ENCODE results near the gene TMEM51.

Gene TMEM51

GRCh38 chr1:15155888-15156741 is 2.6 kb downstream of the TMEM51 start:
- H3K4me3 Mint-ChIP-seq, result no peak overlapping the region
- no peak for TF ChIP-seq CTCF (IDR thresholded peaks at IDR 0.05)
- H3K36me3 Mint-ChIP-seq (ENCODE audit: low read depth), result no peaks in the 10 kb centered on the region
- H3K27ac Mint-ChIP-seq, result no peak overlapping the region
- H3K9me3 Mint-ChIP-seq, result no peaks in the 10 kb centered on the region
- no peak for DNase-seq
- peaks cover 57% of the 10 kb centered on the region for H3K4me1 Mint-ChIP-seq
- peaks cover 30% of the 10 kb centered on the region for H3K27me3 Mint-ChIP-seq (ENCODE audit: low read depth, poor library complexity)

DNA sequence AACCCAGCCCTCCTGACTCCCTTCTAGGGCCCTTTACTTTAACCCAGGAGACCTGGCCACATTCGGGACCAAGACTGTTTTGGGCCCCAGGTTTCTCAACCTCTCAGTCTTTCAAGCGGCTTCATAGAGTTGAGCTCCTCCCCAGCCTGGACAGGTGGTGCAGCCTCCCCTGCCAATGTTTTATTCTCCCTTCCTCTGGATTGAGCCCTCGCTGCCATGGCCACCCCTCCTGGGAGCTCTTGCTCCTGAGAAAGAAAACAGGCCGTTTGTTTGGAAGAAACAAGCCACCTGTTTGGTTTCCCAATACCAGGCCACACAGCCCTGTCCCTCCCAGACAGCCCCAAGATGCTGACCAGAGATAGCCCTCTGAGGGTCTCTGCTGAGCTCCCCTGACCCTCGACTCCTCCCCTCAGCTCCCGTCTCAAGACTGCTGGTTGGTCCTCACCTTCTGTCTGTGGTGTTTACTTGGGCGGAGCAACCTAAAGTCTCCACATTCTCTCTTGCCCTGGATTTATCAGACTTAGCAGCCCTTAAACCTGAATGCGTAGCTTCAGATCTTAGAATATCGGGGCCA is 3.3 kb downstream of the TMEM51 start:
- H3K4me1 Mint-ChIP-seq, result peaks cover 57% of the 10 kb centered on the region

GRCh38 chr1:15157524-15158399 is 4.2 kb downstream of the TMEM51 start:
- Mint-ChIP-seq H3K4me3 (no peak overlapping the region), H3K36me3 (ENCODE audit: low read depth) (no peaks in the 10 kb centered on the region), H3K9me3 (no peaks in the 10 kb centered on the region), H3K27ac (no peak overlapping the region), H3K4me1 (peaks cover 53% of the 10 kb centered on the region), H3K27me3 (ENCODE audit: low read depth, poor library complexity) (peaks cover 19% of the 10 kb centered on the region)
- DNase-seq, result no peak
- no peak for TF ChIP-seq CTCF (IDR thresholded peaks at IDR 0.05)

More for the DNA sequence above, 3.3 kb downstream of the TMEM51 start:
- H3K4me3 Mint-ChIP-seq, result no peak overlapping the region
- no peak overlapping the region for H3K27ac Mint-ChIP-seq
- no peak for DNase-seq
- H3K9me3 Mint-ChIP-seq, result no peaks in the 10 kb centered on the region
- no peak for TF ChIP-seq CTCF (IDR thresholded peaks at IDR 0.05)
- H3K36me3 Mint-ChIP-seq (ENCODE audit: low read depth), result no peaks in the 10 kb centered on the region
- peaks cover 25% of the 10 kb centered on the region for H3K27me3 Mint-ChIP-seq (ENCODE audit: low read depth, poor library complexity)

GRCh38 chr1:15158506-15159165 is 5.1 kb downstream of the TMEM51 start:
- H3K27ac Mint-ChIP-seq, result no peak overlapping the region

More at GRCh38 chr1:15158506-15159165, 5.1 kb downstream of the TMEM51 start:
- no peaks in the 10 kb centered on the region for H3K36me3 Mint-ChIP-seq (ENCODE audit: low read depth)
- no peak for TF ChIP-seq CTCF (IDR thresholded peaks at IDR 0.05)
- no peak overlapping the region for H3K4me3 Mint-ChIP-seq
- peaks cover 21% of the 10 kb centered on the region for H3K27me3 Mint-ChIP-seq (ENCODE audit: low read depth, poor library complexity)
- no peaks in the 10 kb centered on the region for H3K9me3 Mint-ChIP-seq
- DNase-seq, result no peak
- peaks cover 53% of the 10 kb centered on the region for H3K4me1 Mint-ChIP-seq
